CD14-positive monocyte (primary cell): ENCODE measurements around the gene ZDHHC13. TPM values are rescaled to one million over a fixed set of nuclear protein-coding genes. Genes with fewer than 3 reads are reported as not detected.

Experiments used
- DNase-seq, 3 donors: peaks; one replicate each; pipeline ENCODE4 v3.0.0-alpha.2; 2011 to 2022
- H2AFZ ChIP-seq: 2 replicates; pipeline ENCODE4 v1.6.0; 2012; ENCODE audit warnings: mild to moderate bottlenecking, low read depth, low read length, inconsistent platforms; ENCODE audit not compliant: insufficient read depth, poor library complexity, severe bottlenecking
- H3K27ac ChIP-seq, 2 donors: 1 replicate in 1 of 2; 2 replicates in 1 of 2; pipeline ENCODE4 v1.5.1; 2012 to 2013; ENCODE audit warnings: low read length in 2 of 2, control low read depth in 1 of 2, inconsistent platforms in 1 of 2, low read depth in 1 of 2, mild to moderate bottlenecking in 1 of 2
- H3K27me3 ChIP-seq, 2 donors: one replicate each; pipeline versions ENCODE4 v1.6.0 to v1.6.1; 2011 to 2013; ENCODE audit warnings: low read length in 2 of 2; ENCODE audit not compliant: control insufficient read depth in 2 of 2, insufficient read depth in 2 of 2
- H3K36me3 ChIP-seq, 2 donors: replicated peaks in 1 of 2; 1 replicate in 1 of 2; 2 replicates in 1 of 2; pipeline versions ENCODE4 v1.5.1 to v1.6.1; 2012 to 2013; ENCODE audit warnings: low read length in 2 of 2, control low read depth in 1 of 2, inconsistent platforms in 1 of 2, mild to moderate bottlenecking in 1 of 2; ENCODE audit not compliant: insufficient read depth in 2 of 2, control insufficient read depth in 1 of 2
- H3K4me1 ChIP-seq, 2 donors: 1 replicate in 1 of 2; 2 replicates in 1 of 2; pipeline versions ENCODE4 v1.5.1 to v1.6.1; 2012 to 2013; ENCODE audit warnings: low read length in 2 of 2, control low read depth in 1 of 2, inconsistent platforms in 1 of 2, mild to moderate bottlenecking in 1 of 2, moderate library complexity in 1 of 2; ENCODE audit not compliant: insufficient read depth in 2 of 2, control insufficient read depth in 1 of 2
- H3K4me2 ChIP-seq: replicated peaks from 2 replicates; pipeline ENCODE3; 2012; ENCODE audit warnings: low read length, moderate library complexity, mild to moderate bottlenecking; ENCODE audit not compliant: poor library complexity, severe bottlenecking; ENCODE audit errors: extremely low read depth
- H3K4me3 ChIP-seq, 3 experiments: fragments of 200-600 bp in 1 of 3; sonication (generic) in 1 of 3; replicated peaks in 1 of 3; 1 replicate in 2 of 3; 2 replicates in 1 of 3; pipeline ENCODE4 v1.5.1; 2011 to 2013; ENCODE audit warnings: low read length in 3 of 3, mild to moderate bottlenecking in 3 of 3, control low read depth in 2 of 3, low read depth in 2 of 3, inconsistent platforms in 1 of 3, moderate library complexity in 1 of 3
- H3K79me2 ChIP-seq: 2 replicates; pipeline ENCODE4 v1.6.0; 2012; ENCODE audit warnings: mild to moderate bottlenecking, control low read depth, inconsistent platforms, low read length, moderate library complexity; ENCODE audit not compliant: insufficient read depth
- H3K9ac ChIP-seq: 2 replicates; pipeline ENCODE4 v1.6.0; 2017; ENCODE audit warnings: low read length, mild to moderate bottlenecking; ENCODE audit not compliant: insufficient read depth, poor library complexity, severe bottlenecking
- H3K9me3 ChIP-seq, 2 donors: replicated peaks in 1 of 2; 1 replicate in 1 of 2; 2 replicates in 1 of 2; pipeline versions ENCODE4 v1.5.1 to v1.6.1; 2012 to 2013; ENCODE audit warnings: low read length in 2 of 2, control low read depth in 1 of 2; ENCODE audit not compliant: control insufficient read depth in 1 of 2, insufficient read depth in 1 of 2
- H4K20me1 ChIP-seq: 2 replicates; pipeline ENCODE4 v1.6.0; 2012; ENCODE audit warnings: mild to moderate bottlenecking, low read length, control low read depth, moderate library complexity; ENCODE audit not compliant: insufficient read depth
- H3K27ac Mint-ChIP-seq, 7 donors: one replicate each; pipeline ENCODE4 v1.8.0; 2020; ENCODE audit warnings: mild to moderate bottlenecking in 7 of 7, mixed read lengths in 7 of 7, moderate library complexity in 6 of 7, inconsistent platforms in 2 of 7
- H3K27me3 Mint-ChIP-seq, 3 donors: one replicate each; pipeline ENCODE4 v1.8.0; 2021 to 2022; ENCODE audit warnings: low read depth in 3 of 3, mild to moderate bottlenecking in 3 of 3, mixed read lengths in 3 of 3, moderate library complexity in 3 of 3, inconsistent platforms in 1 of 3
- H3K36me3 Mint-ChIP-seq, 2 donors: one replicate each; pipeline ENCODE4 v1.8.0; 2020; ENCODE audit warnings: mixed read lengths in 2 of 2, inconsistent platforms in 1 of 2, mild to moderate bottlenecking in 1 of 2
- H3K4me1 Mint-ChIP-seq: one replicate; pipeline ENCODE4 v1.8.0; 2020; ENCODE audit warnings: mild to moderate bottlenecking, mixed read lengths
- H3K4me3 Mint-ChIP-seq, 2 donors: one replicate each; pipeline ENCODE4 v1.8.0; 2020; ENCODE audit warnings: mild to moderate bottlenecking in 2 of 2, mixed read lengths in 2 of 2, moderate library complexity in 1 of 2
- H3K9me3 Mint-ChIP-seq, 7 donors: one replicate each; pipeline ENCODE4 v1.8.0; 2020 to 2022; ENCODE audit warnings: mixed read lengths in 7 of 7, mild to moderate bottlenecking in 6 of 7, moderate library complexity in 6 of 7, inconsistent platforms in 2 of 7
- WGBS: methylation state at CpG from one replicate; pipeline ENCODE4 v1.1.5; 2013; ENCODE audit warnings: missing lambda C conversion rate; ENCODE audit not compliant: insufficient coverage; 5-methylcytosine and 5-hydroxymethylcytosine counted together
- intact Hi-C, 2 donors: fragments of 100-400 bp; cut with micrococcal nuclease; formaldehyde crosslinking; loops; one replicate each; pipeline versions ENCODE4 v1.15.0 to v1.15.1; 2023
- polyA minus RNA-seq: library from RNA; depleted of rRNA, polyadenylated mRNA; stranded (reverse); fragments of >200 nt; gene quantifications from 2 replicates; pipeline ENCODE4 v1.2.3, GENCODE V29; 2012
- polyA plus RNA-seq, 3 donors: library from polyadenylated mRNA; depleted of rRNA in 1 of 3; unstranded in 2 of 3; stranded (reverse) in 1 of 3; fragments of 300-500 nt in 2 of 3; fragments of >200 nt in 1 of 3; fragmentation: Illumina TruSeq in 2 of 3; gene quantifications; 1 replicate in 2 of 3; 2 replicates in 1 of 3; pipeline ENCODE4 v1.2.3, GENCODE V29; 2012 to 2021
- total RNA-seq, 12 experiments: library from RNA in 1 of 12; stranded (reverse) in 1 of 12; fragments of 120-200 nt in 1 of 12; gene quantifications; one replicate each; pipeline ENCODE4 v1.2.4 and lab custom pipeline; 2013 to 2026; ENCODE audit warnings: mixed read lengths in 6 of 12, inconsistent platforms in 1 of 12
- TF ChIP-seq, protein P1 (sequence below): fragments of 200-600 bp; IDR thresholded peaks from one replicate; pipeline ENCODE4 v1.8.0; 2022; ENCODE audit warnings: antibody characterized with exemption, mild to moderate bottlenecking

The ZDHHC13 gene, protein sequence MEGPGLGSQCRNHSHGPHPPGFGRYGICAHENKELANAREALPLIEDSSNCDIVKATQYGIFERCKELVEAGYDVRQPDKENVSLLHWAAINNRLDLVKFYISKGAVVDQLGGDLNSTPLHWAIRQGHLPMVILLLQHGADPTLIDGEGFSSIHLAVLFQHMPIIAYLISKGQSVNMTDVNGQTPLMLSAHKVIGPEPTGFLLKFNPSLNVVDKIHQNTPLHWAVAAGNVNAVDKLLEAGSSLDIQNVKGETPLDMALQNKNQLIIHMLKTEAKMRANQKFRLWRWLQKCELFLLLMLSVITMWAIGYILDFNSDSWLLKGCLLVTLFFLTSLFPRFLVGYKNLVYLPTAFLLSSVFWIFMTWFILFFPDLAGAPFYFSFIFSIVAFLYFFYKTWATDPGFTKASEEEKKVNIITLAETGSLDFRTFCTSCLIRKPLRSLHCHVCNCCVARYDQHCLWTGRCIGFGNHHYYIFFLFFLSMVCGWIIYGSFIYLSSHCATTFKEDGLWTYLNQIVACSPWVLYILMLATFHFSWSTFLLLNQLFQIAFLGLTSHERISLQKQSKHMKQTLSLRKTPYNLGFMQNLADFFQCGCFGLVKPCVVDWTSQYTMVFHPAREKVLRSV
- total RNA-seq (2013): 9.4 TPM
- polyA plus RNA-seq (1 to 10 TPM; 5.6 to 7.5 (median 5.6) TPM), polyA minus RNA-seq (2.9 and 3.8 TPM in 2 replicates), total RNA-seq (lab: John Stamatoyannopoulos, UW) (6.2 to 18.1 (median 8.0) reads per million in 11 experiments)

DNA sequence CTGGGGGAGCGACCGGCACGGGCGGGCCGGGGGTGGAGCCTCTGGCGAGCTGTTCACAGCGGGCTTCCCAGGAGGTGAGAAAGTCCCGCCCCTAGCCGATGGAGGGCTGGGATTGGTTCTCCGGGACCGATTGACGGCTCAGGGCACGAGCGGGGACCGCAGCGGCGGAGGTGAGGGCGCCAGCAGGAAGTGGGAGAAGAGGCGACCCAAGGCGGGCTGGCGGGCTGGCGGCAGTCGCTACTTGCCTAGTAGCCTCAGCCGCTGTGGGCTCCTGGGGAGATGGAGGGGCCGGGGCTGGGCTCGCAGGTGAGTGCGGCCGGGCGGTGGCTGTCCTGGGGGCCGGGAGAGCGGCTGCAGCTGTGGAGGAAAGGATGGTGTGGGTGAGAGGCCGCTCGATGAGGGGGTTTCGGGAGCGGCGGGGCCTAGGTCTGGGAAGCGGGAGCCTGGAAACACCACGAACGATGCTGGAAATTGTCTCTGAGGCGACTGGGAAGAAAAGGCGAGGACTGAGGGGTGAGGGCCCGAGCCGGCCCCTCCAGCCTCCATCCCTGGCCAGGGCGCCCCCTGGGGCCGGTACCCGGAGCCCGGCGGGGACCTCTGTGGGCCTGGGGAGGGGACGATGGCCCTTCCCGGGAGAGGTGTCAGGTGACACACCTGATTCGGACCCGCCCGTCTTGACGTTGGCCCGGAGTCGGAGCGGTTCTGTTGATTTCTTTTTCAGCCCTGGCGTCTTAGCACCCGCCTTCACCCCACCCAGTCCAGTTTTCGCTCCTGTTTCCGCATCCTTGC is at the start of gene ZDHHC13:
TSS of gene ZDHHC13 (plus strand) at position 198 of the 789 bp plus-strand sequence. CDS start at position 280, 82 bp downstream.
- TF ChIP-seq, protein P1, sequence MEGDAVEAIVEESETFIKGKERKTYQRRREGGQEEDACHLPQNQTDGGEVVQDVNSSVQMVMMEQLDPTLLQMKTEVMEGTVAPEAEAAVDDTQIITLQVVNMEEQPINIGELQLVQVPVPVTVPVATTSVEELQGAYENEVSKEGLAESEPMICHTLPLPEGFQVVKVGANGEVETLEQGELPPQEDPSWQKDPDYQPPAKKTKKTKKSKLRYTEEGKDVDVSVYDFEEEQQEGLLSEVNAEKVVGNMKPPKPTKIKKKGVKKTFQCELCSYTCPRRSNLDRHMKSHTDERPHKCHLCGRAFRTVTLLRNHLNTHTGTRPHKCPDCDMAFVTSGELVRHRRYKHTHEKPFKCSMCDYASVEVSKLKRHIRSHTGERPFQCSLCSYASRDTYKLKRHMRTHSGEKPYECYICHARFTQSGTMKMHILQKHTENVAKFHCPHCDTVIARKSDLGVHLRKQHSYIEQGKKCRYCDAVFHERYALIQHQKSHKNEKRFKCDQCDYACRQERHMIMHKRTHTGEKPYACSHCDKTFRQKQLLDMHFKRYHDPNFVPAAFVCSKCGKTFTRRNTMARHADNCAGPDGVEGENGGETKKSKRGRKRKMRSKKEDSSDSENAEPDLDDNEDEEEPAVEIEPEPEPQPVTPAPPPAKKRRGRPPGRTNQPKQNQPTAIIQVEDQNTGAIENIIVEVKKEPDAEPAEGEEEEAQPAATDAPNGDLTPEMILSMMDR: peak; percentile 31
- peaks cover 0 to 5% (median 1%) of the 10 kb centered on the region in 3 donors for H3K27me3 Mint-ChIP-seq
- peak within 1 kb of the TSS in 6 of 7 donors; percentile 53 to 78 (median 67) for H3K27ac Mint-ChIP-seq
- under 1% methylated on average over 57 of the region's 61 CpGs for WGBS
- peak within 1 kb of the TSS; percentile 94 for H2AFZ ChIP-seq
- no peaks in the 10 kb centered on the region for H3K36me3 ChIP-seq
- no peaks in the 10 kb centered on the region for H3K9me3 Mint-ChIP-seq
- intact Hi-C loops: no loop called here
- peak within 1 kb of the TSS; percentile 91 to 93 for H3K4me3 Mint-ChIP-seq
- peaks cover 20 to 32% of the 10 kb centered on the region in 2 donors for H3K4me1 ChIP-seq
- H4K20me1 ChIP-seq: no peaks in the 10 kb centered on the region
- H3K9me3 ChIP-seq: no peaks in the 10 kb centered on the region
- H3K27ac ChIP-seq: peak within 1 kb of the TSS in 1 of 2 donors; percentile 60
- DNase-seq: peak; percentile 72 to 88 (median 80)
- H3K9ac ChIP-seq: peak within 1 kb of the TSS; percentile 78
- H3K79me2 ChIP-seq: peaks cover 30% of the 10 kb centered on the region
- H3K36me3 Mint-ChIP-seq: peaks cover 6 to 7% of the 10 kb centered on the region in 2 donors
- H3K27me3 ChIP-seq: no peaks in the 10 kb centered on the region
- H3K4me3 ChIP-seq: peak within 1 kb of the TSS; percentile 91 to 96 (median 92)
- H3K4me1 Mint-ChIP-seq: peaks cover 49% of the 10 kb centered on the region
- peak within 1 kb of the TSS; percentile 86 for H3K4me2 ChIP-seq

DNA sequence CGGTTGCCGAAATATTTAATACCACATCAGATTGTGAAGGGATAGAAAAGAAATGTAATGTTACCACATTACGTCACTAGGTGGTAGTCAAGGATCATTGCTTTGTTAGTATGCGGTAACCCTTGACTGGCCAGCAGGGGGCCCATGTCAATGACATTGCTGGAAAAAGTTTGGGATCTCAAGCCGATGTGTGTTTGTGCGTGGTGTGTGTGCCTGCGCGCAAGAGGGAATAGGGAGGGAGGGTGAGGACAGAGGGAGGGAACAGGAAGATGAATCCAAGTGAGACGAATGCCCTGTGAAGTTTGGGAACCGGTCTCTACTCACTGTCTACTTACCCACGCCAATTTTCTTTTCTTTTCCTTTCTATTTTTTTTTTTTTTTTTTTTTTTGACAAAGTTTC is 45.7 kb upstream of the ZDHHC13 start:
- Mint-ChIP-seq H3K4me1 (peaks cover 5% of the 10 kb centered on the region), H3K4me3 (peak overlapping the region in 1 of 2 donors; percentile 83), H3K27ac (no peak overlapping the region), H3K9me3 (peaks cover 0 to 7% (median 2%) of the 10 kb centered on the region in 7 donors), H3K27me3 (peaks cover 2 to 12% (median 3%) of the 10 kb centered on the region in 3 donors), H3K36me3 (no peaks in the 10 kb centered on the region)
- Histone ChIP-seq H3K36me3 (no peaks in the 10 kb centered on the region), H3K27ac (no peak overlapping the region), H3K4me3 (no peak overlapping the region), H3K27me3 (peaks cover 0 to 2% of the 10 kb centered on the region in 2 donors), H3K4me2 (peak overlapping the region; percentile 55), H3K9ac (no peak overlapping the region), H4K20me1 (no peaks in the 10 kb centered on the region), H3K4me1 (no peaks in the 10 kb centered on the region), H3K79me2 (no peaks in the 10 kb centered on the region), H3K9me3 (no peaks in the 10 kb centered on the region), H2AFZ (peak overlapping the region; percentile 50)
- 0% methylated on average over 2 of the region's 11 CpGs for WGBS
- TF ChIP-seq, protein P1: peak; percentile 97
- DNase-seq: peak; percentile 35 to 68 (median 63)
- intact Hi-C loops: loop anchor here (5.0 kb wide), 1 partner anchor 481 kb away; no protein-coding TSS in a partner anchor
